ENCODE measurements around the gene MIDN. TPM values are rescaled to one million over a fixed set of nuclear protein-coding genes. Genes with fewer than 3 reads are reported as not detected.

The MIDN gene
- total RNA-seq, 1 experiment from 2014 or later, result 286 TPM

GRCh38 chr19:1219786-1220476 lies 28.5 kb upstream of the MIDN start:
- Histone ChIP-seq H3K18ac (ENCODE audit: insufficient read length, low read depth, low read length) (no peak overlapping the region), H3K23me2 (ENCODE audit: insufficient read length, low read depth, low read length, poor library complexity, severe bottlenecking) (no peaks in the 10 kb centered on the region), H3K27me3 (ENCODE audit: insufficient read depth, low read length) (no peaks in the 10 kb centered on the region), H4K8ac (replicated peaks; ENCODE audit: insufficient read length, low read depth, low read length) (no peak overlapping the region), H2BK120ac (ENCODE audit: low read depth, low read length, poor library complexity, severe bottlenecking) (no peak overlapping the region), H2BK12ac (ENCODE audit: insufficient read length, low read depth, low read length) (no peak overlapping the region), H4K20me1 (ENCODE audit: control insufficient read depth, insufficient read depth, insufficient read length) (no peaks in the 10 kb centered on the region), H4K5ac (ENCODE audit: insufficient read length, low read depth, low read length) (no peak overlapping the region), H2BK20ac (ENCODE audit: low read depth, low read length, poor library complexity, severe bottlenecking) (no peak overlapping the region), H2AK5ac (ENCODE audit: insufficient read length, low read length) (no peak overlapping the region), H3T11ph (ENCODE audit: low read length) (no peak overlapping the region), H4K91ac (ENCODE audit: insufficient read length, low read depth, low read length) (no peak overlapping the region), H3K56ac (ENCODE audit: insufficient read length, low read depth, low read length) (no peak overlapping the region), H3K4ac (ENCODE audit: low read depth, low read length) (no peak overlapping the region), H2BK15ac (ENCODE audit: low read depth, low read length) (no peak overlapping the region), H3K4me1 (ENCODE audit: insufficient read depth, low read length) (no peaks in the 10 kb centered on the region), H3K27ac (ENCODE audit: insufficient read length, low read depth, low read length) (no peak overlapping the region), H3K79me2 (ENCODE audit: insufficient read depth, low read length) (peaks cover 7% of the 10 kb centered on the region; the same call in 1 of the 2 replicates), H3K14ac (ENCODE audit: insufficient read depth, low read length) (no peak overlapping the region), H3K79me1 (ENCODE audit: insufficient read depth, low read depth, low read length, poor library complexity, severe bottlenecking) (peaks cover 4% of the 10 kb centered on the region), H3K23ac (ENCODE audit: insufficient read length, low read depth, low read length) (no peak overlapping the region), H2BK5ac (ENCODE audit: insufficient read length, low read length) (no peak overlapping the region), H3K9ac (ENCODE audit: extremely low read depth, insufficient read length, low read length) (no peak overlapping the region), H3K9me3 (ENCODE audit: control insufficient read depth, low read depth, low read length) (no peaks in the 10 kb centered on the region), H2AFZ (ENCODE audit: low read length) (no peak overlapping the region), H3K4me2 (ENCODE audit: insufficient read depth, insufficient read length, low read length) (no peak overlapping the region)
- no CpG with 5 or more reads among the region's 19 CpGs for WGBS (ENCODE audit: extremely low coverage, insufficient read length, low lambda C conversion rate)
- H3K4me1 Mint-ChIP-seq, result peaks cover 4 to 20% of the 10 kb centered on the region in 2 experiments; a peak in 3 of 4 replicates
- TF ChIP-seq CTCF (conservative IDR thresholded peaks at IDR 0.05), result no peak
- H3K27ac Mint-ChIP-seq, result no peak overlapping the region
- DNase-seq, result no peak
- H3K4me3 Mint-ChIP-seq, result no peak overlapping the region
- peaks cover 2 to 9% (median 8%) of the 10 kb centered on the region in 3 experiments; a peak in 5 of 7 replicates for H3K36me3 Mint-ChIP-seq (ENCODE audit: insufficient read depth in 1 of 3, low read depth in 3 of 3)
- H3K27me3 Mint-ChIP-seq (ENCODE audit: low read depth), result no peaks in the 10 kb centered on the region
- H3K9me3 Mint-ChIP-seq, result no peaks in the 10 kb centered on the region

Data from H9 (cell line).